H1 (cell line): Measurements from ENCODE around the gene ZBTB20. TPM values are rescaled to one million over a fixed set of nuclear protein-coding genes. Genes with fewer than 3 reads are reported as not detected.

Experiments used
- CBX5 ChIP-seq: fragments of 300-800, 300-1000 bp; sonication (generic); IDR thresholded peaks from 2 replicates; pipeline ENCODE4 v1.7.1; 2016; ENCODE audit warnings: antibody characterized with exemption, low read length, low read depth
- CTBP2 ChIP-seq: IDR thresholded peaks from 2 replicates; pipeline ENCODE4 v1.7.0; 2011; ENCODE audit warnings: borderline replicate concordance, mild to moderate bottlenecking, moderate library complexity, mixed read lengths, low read length; ENCODE audit not compliant: insufficient read depth, insufficient read length
- E2F6 ChIP-seq: IDR thresholded peaks from 2 replicates; pipeline ENCODE4 v1.6.1; 2012; ENCODE audit warnings: inconsistent platforms
- RAD21 ChIP-seq, 2 experiments: IDR thresholded peaks in 1 of 2; conservative IDR thresholded peaks in 1 of 2; 2 replicates each; pipeline ENCODE4 v1.6.1; 2011; ENCODE audit warnings: low read depth in 2 of 2, low read length in 2 of 2, improper control_type of control experiment in 1 of 2, inconsistent platforms in 1 of 2, mild to moderate bottlenecking in 1 of 2, moderate library complexity in 1 of 2
- polyA plus RNA-seq, 7 experiments: library from polyadenylated mRNA; depleted of rRNA in 3 of 7; stranded (reverse) in 5 of 7; unstranded in 2 of 7; fragments of >200 nt in 5 of 7; fragments of 200-250 nt in 2 of 7; gene quantifications; 1 replicate in 5 of 7; 2 replicates in 1 of 7; 4 replicates in 1 of 7; pipeline versions ENCODE4 v1.2.1 to v1.2.3, GENCODE V29; 2011 to 2013; ENCODE audit warnings: missing spikeins in 2 of 7, mixed read lengths in 2 of 7
- total RNA-seq: library from RNA; stranded (reverse); fragmentation: NEBNext Ultra II Directional; extraction: Animal tissue kit (Norgen Biotek cat#: 25700); gene quantifications from 2 replicates; pipeline ENCODE4 v1.2.1, GENCODE V29; 2021

ZBTB20 gene
- total and polyA plus RNA-seq, 2 of the 8 experiments (the other 6 are each of a cell fraction or from before 2014, with no cell fraction given), result 0.35 to 1.3 TPM

DNA sequence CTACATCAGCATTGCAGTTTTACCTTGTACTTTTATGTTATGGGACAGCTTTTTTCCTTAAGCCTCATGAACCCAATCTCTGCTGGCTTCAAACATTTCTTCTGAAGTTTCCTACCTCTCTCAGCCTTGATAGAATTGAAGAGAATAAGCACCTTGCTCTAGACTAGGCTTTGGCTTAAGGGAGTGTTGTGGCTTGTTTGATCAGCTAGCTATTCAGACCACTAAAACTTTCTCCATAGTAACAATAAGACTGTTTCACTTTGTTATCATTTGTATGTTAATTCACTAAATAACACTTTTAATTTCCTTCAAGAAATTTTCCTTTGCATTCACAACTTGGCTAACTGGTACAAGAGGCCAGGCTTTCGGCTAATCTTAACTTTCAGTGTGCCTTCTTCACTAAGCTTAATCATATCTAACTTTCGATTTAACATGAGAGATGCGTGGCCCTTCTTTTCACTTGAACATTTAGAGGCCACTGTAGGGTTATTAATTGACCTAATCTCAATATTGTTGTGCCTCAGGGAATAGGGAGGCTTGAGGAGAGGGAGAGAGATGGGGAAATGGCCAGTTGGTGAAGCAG lies 861.3 kb downstream of the ZBTB20 start (continued):
- no peak for TF ChIP-seq E2F6
- no peak for TF ChIP-seq CBX5
- no peak for TF ChIP-seq CTBP2
- no peak for TF ChIP-seq RAD21 (IDR thresholded peaks at IDR 0.05 in 1 of 2, conservative IDR thresholded peaks at IDR 0.05 in 1 of 2; ENCODE audit: low read depth in 2 of 2, low read length in 2 of 2)
